Activated CD4-positive, alpha-beta memory T cell treated with anti-CD3 and anti-CD28 coated beads, Interleukin-2, amount 10 ng/mL, durations not matched to agents 7 days and 5 days (primary cell): ENCODE measurements around the gene HMSD. TPM values are rescaled to one million over a fixed set of nuclear protein-coding genes. Genes with fewer than 3 reads are reported as not detected.
"Not testable (repeated sequence)": the region's sequence is repeated elsewhere in the genome, so short reads cannot be mapped to it uniquely, and the experiment has no call there.

Experiments
- CTCF ChIA-PET: fragments of 350-600 bp; sonication (Branson Sonifier 250); formaldehyde crosslinking; loops from one replicate; lab custom pipeline; 2021; ENCODE audit warnings: antibody characterized with exemption, inconsistent platforms; lab: Charles Lee
- POLR2A ChIA-PET: fragments of 350-600 bp; sonication (Branson Sonifier 250); formaldehyde crosslinking; loops from one replicate; lab custom pipeline; 2021; ENCODE audit warnings: antibody characterized with exemption; lab: Charles Lee
- DNase-seq: peaks from one replicate; pipeline ENCODE4 v3.0.0-alpha.2; 2020
- H3K27ac Mint-ChIP-seq: one replicate; pipeline ENCODE4 v1.8.0; 2021; ENCODE audit warnings: mild to moderate bottlenecking, mixed read lengths
- H3K27me3 Mint-ChIP-seq: one replicate; pipeline ENCODE4 v1.8.0; 2021; ENCODE audit warnings: mixed read lengths
- H3K36me3 Mint-ChIP-seq: one replicate; pipeline ENCODE4 v1.8.0; 2021; ENCODE audit warnings: low read depth, mixed read lengths
- H3K4me1 Mint-ChIP-seq: one replicate; pipeline ENCODE4 v1.8.0; 2021; ENCODE audit warnings: mixed read lengths
- H3K4me3 Mint-ChIP-seq: one replicate; pipeline ENCODE4 v1.8.0; 2021; ENCODE audit warnings: mild to moderate bottlenecking, mixed read lengths
- H3K9me3 Mint-ChIP-seq: one replicate; pipeline ENCODE4 v1.8.0; 2021; ENCODE audit warnings: mixed read lengths
- total RNA-seq, 2 experiments: library from RNA; stranded (reverse); gene quantifications; one replicate each; pipeline ENCODE4 v1.2.3, GENCODE V29; 2021

HMSD gene
- total RNA-seq, 2 experiments from 2014 or later, result 8.5 to 9.6 TPM

DNA sequence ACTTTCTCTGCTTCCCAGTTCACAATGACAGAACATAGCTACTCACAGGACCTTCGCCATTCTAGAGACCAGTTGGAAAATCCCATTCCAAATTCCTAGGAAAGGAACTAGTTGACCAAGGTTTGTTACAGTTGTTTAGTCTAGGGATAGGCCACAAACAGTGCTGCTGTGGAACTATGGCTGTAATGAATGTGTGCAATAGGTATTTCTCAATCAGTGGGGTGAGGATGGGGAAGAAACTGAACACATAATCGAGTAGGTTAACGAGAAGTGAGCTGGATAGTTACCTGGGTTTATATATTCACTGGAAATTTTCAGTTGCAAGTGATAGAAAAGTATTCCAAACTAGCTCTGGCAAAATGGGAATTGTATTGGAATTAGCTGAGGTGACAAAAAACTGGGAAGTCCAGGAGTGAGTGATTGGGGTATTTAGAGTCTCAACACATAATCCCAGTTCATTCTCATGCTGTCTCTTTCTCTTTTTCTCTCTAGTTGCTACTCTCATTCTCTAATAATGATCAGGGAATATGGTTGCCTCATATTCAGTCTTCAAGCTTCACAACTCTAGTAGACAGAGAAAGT, 18.2 kb upstream of the HMSD start:
- no peaks in the 10 kb centered on the region for H3K36me3 Mint-ChIP-seq
- no peaks in the 10 kb centered on the region for H3K9me3 Mint-ChIP-seq
- DNase-seq, result no peak
- ChIA-PET CTCF (no interaction called here), POLR2A (no interaction called here)
- no peaks in the 10 kb centered on the region for H3K4me1 Mint-ChIP-seq
- no peak overlapping the region for H3K4me3 Mint-ChIP-seq
- peaks cover 25% of the 10 kb centered on the region for H3K27me3 Mint-ChIP-seq
- H3K27ac Mint-ChIP-seq, result no peak overlapping the region

GRCh38 chr18:63936156-63936931, 12.8 kb upstream of the HMSD start:
- ChIA-PET POLR2A (interaction anchor here (0.6 to 1.8 kb wide), 3 partner anchors 8 to 109 kb away, joined by 3 to 4 read pairs (median 3); partner anchors contain the start of gene HMSD), CTCF (interaction anchor here (0.7 to 2.4 kb wide), 26 partner anchors 8 to 429 kb away, joined by 3 to 17 read pairs (median 4); partner anchors contain the start of genes HMSD and SERPINB2)
- Mint-ChIP-seq H3K27me3 (peaks cover 17% of the 10 kb centered on the region), H3K4me3 (peak overlapping the region; percentile 71), H3K9me3 (no peaks in the 10 kb centered on the region), H3K27ac (no peak overlapping the region), H3K4me1 (peaks cover 3% of the 10 kb centered on the region), H3K36me3 (no peaks in the 10 kb centered on the region)
- DNase-seq, result peak; percentile 76

GRCh38 chr18:63936932-63937393, 12.1 kb upstream of the HMSD start:
- ChIA-PET CTCF (interaction anchor here (0.8 to 2.4 kb wide), 18 partner anchors 8 to 430 kb away, joined by 3 to 17 read pairs (median 4); no protein-coding TSS in a partner anchor), POLR2A (interaction anchor here (0.7 to 1.8 kb wide), 2 partner anchors 12 to 110 kb away, joined by 3 to 4 read pairs; partner anchors contain the start of gene HMSD)
- peaks cover 3% of the 10 kb centered on the region for H3K4me1 Mint-ChIP-seq
- H3K36me3 Mint-ChIP-seq, result no peaks in the 10 kb centered on the region
- H3K27ac Mint-ChIP-seq, result no peak overlapping the region
- H3K27me3 Mint-ChIP-seq, result peaks cover 21% of the 10 kb centered on the region
- H3K4me3 Mint-ChIP-seq, result no peak overlapping the region
- no peaks in the 10 kb centered on the region for H3K9me3 Mint-ChIP-seq
- DNase-seq, result no peak

GRCh38 chr18:63940008-63940407, 9.1 kb upstream of the HMSD start:
- Mint-ChIP-seq H3K27me3 (peaks cover 40% of the 10 kb centered on the region), H3K4me3 (no peak overlapping the region), H3K36me3 (no peaks in the 10 kb centered on the region), H3K27ac (no peak overlapping the region), H3K9me3 (no peaks in the 10 kb centered on the region), H3K4me1 (peaks cover 3% of the 10 kb centered on the region)
- ChIA-PET CTCF (no interaction called here), POLR2A (no interaction called here)
- DNase-seq, result no peak

- H3K36me3 Mint-ChIP-seq, H3K4me1 Mint-ChIP-seq, H3K4me3 Mint-ChIP-seq, H3K27ac Mint-ChIP-seq, CTCF ChIA-PET, H3K9me3 Mint-ChIP-seq, DNase-seq, POLR2A ChIA-PET: not testable (repeated sequence)
- peaks cover 39% of the 10 kb centered on the region for H3K27me3 Mint-ChIP-seq
Measured at GRCh38 chr18:63940543-63941050, 8.5 kb upstream of the HMSD start.

DNA sequence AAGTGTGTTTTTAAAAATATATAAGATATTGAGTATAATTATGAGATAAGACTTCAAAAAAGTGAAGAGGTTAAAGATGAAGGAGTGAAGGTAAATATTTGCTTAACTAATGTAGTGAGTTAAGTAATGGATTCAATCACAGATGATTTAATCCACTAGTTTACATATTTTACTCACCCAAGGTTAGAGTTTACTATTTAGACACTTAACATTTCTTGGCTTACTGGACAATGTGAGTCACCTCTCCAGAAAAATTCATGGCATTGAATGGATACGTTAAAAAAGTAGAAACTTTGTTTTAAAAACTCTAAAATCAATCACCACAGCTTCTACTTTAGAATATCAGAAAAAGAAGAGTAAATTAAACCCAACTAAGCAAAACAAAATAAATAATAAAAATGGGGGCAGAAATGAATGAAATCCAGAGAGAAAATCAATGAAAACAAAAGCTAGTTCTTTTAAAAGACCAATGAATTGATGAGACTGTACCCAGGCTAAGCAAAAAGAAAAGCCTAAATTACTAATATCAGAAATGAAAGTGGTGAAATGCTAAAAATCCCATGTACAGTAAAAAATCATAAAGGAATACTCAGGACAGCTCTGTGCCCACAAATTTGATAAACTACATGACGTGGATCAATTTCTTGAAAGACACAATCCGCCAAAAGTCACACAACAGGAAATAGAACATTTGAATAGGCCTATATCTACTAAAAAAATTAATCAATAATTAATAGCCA, 1.9 kb upstream of the HMSD start:
- Mint-ChIP-seq H3K27ac (no peak overlapping the region), H3K36me3 (peaks cover 6% of the 10 kb centered on the region), H3K9me3 (no peaks in the 10 kb centered on the region), H3K4me3 (no peak overlapping the region), H3K27me3 (peaks cover 43% of the 10 kb centered on the region), H3K4me1 (peaks cover 34% of the 10 kb centered on the region)
- POLR2A ChIA-PET, result no interaction called here
- CTCF ChIA-PET, result no interaction called here
- no peak for DNase-seq

DNA sequence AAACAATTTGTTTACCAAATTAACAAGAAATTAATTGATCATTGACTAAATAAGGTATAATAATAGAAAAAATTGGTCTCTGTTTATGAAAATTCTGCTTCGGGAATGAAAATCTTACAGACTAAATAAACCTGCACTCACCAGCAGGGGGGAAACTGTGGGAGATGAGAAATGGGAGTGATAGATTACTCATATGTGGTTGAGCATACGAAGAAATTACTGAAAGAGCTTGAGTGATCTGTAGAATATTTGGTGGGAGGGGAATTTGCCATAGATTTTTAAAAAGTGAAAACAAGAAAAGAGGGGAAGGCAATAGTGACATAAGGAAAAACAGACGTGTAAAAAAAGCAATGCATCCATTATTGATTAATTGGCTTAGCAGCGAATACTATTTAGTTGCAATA, 2.2 kb downstream of the HMSD start:
- Mint-ChIP-seq H3K27me3 (peaks cover 7% of the 10 kb centered on the region), H3K27ac (no peak overlapping the region), H3K4me3 (peak overlapping the region; percentile 0), H3K36me3 (peaks cover 6% of the 10 kb centered on the region), H3K9me3 (no peaks in the 10 kb centered on the region), H3K4me1 (peaks cover 34% of the 10 kb centered on the region)
- DNase-seq, result no peak
- ChIA-PET POLR2A (no interaction called here), CTCF (interaction anchor here (0.7 to 1.3 kb wide), 3 partner anchors 12 to 19 kb away, joined by 3 to 6 read pairs (median 3); no protein-coding TSS in a partner anchor)

DNA sequence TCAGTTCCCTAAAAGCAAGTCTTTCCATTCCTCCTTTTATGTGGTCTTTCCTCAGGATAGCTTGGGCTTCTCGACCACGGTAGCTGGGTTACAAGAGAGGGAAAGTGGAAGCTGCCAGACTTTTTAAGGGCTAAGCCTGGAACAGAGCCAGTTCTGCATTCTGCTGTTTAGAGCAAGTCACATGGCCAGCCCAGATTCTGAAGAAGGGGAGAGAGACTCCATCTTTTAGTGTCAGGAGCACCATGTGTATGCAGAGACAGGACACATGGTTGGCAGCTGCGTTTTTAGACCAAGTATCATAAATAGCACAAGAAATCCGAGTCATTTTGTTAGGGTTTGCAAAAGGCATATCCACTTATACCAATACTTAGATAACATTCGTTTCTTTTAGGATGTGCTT, 4.7 kb downstream of the HMSD start:
- Mint-ChIP-seq H3K36me3 (peaks cover 6% of the 10 kb centered on the region), H3K27me3 (peaks cover 5% of the 10 kb centered on the region), H3K27ac (no peak overlapping the region), H3K4me1 (peaks cover 27% of the 10 kb centered on the region), H3K9me3 (no peaks in the 10 kb centered on the region), H3K4me3 (no peak overlapping the region)
- no peak for DNase-seq
- ChIA-PET CTCF (interaction anchor here (1.2 to 2.4 kb wide), 3 partner anchors 10 to 442 kb away, joined by 3 to 15 read pairs (median 5); no protein-coding TSS in a partner anchor), POLR2A (no interaction called here)

GRCh38 chr18:63956755-63957154, 7.7 kb downstream of the HMSD start:
- Mint-ChIP-seq H3K27me3 (peaks cover 5% of the 10 kb centered on the region), H3K4me1 (peaks cover 5% of the 10 kb centered on the region), H3K4me3 (no peak overlapping the region), H3K36me3 (peaks cover under 1% of the 10 kb centered on the region), H3K9me3 (no peaks in the 10 kb centered on the region), H3K27ac (no peak overlapping the region)
- ChIA-PET CTCF (no interaction called here), POLR2A (no interaction called here)
- no peak for DNase-seq

DNA sequence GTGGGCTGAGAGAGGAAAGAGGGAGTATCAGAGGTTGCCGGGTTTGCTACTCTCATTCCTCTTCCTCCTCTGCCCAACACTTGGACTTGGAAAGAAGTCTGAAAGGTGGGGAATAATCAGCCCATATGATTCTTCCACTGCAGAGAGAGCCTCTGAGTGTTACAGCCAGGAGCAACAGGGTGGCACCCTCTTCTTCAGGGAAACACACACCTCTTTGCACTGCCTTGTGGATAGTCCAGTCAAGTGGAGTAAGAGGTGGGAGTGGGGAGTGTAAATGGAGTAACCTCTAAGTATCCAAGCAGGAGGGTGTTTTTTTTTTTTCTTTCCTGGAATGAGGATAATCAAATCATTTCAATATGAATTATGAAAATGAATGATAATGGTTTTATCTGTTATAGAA, 11.8 kb downstream of the HMSD start:
- H3K4me3 Mint-ChIP-seq, result no peak overlapping the region
- no peaks in the 10 kb centered on the region for H3K9me3 Mint-ChIP-seq
- H3K27ac Mint-ChIP-seq, result no peak overlapping the region
- no peak for DNase-seq
- no peaks in the 10 kb centered on the region for H3K36me3 Mint-ChIP-seq
- POLR2A ChIA-PET, result no interaction called here
- CTCF ChIA-PET, result interaction anchor here (1.5 to 2.4 kb wide), 3 partner anchors 14 to 25 kb away, joined by 4 to 10 read pairs (median 8); no protein-coding TSS in a partner anchor
- H3K27me3 Mint-ChIP-seq, result peaks cover 5% of the 10 kb centered on the region
- peaks cover 2% of the 10 kb centered on the region for H3K4me1 Mint-ChIP-seq

DNA sequence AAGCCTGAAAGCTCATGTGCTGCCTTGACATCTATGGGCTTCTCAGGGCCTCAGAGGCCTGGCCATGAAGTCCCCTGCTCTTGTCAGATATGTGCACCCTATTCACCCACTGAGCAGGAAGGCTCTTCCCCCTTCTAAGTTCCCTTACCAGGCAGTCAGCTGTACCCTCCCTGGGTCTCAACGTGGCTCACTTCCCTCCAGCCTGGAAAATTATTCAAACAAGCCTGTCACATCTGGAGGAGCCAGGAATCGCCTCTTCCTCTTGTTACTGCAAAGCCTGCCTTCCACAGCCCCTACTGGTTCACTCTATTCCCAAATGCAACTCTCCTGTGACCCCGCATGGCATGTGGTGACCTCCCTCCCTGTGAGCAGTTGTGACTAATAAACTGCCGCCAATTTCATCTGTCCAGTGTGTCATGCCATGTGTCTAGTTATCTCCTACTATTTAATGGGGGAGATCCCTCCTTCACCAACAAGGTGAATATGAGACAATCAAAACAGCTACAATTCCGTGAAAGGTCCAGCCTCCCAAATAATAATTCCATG, 12.4 kb downstream of the HMSD start:
- ChIA-PET POLR2A (no interaction called here), CTCF (interaction anchor here (1.6 to 2.4 kb wide), 2 partner anchors 19 to 25 kb away, joined by 8 to 10 read pairs; no protein-coding TSS in a partner anchor)
- Mint-ChIP-seq H3K4me1 (peaks cover 2% of the 10 kb centered on the region), H3K27ac (no peak overlapping the region), H3K9me3 (no peaks in the 10 kb centered on the region), H3K36me3 (no peaks in the 10 kb centered on the region), H3K4me3 (no peak overlapping the region), H3K27me3 (peaks cover 5% of the 10 kb centered on the region)
- no peak for DNase-seq

GRCh38 chr18:63962137-63962536, 13.0 kb downstream of the HMSD start:
- ChIA-PET POLR2A (no interaction called here), CTCF (interaction anchor here (2.4 kb wide), 1 partner anchor 18 kb away, joined by 10 read pairs; no protein-coding TSS in a partner anchor)
- no peak for DNase-seq
- no peak overlapping the region for H3K27ac Mint-ChIP-seq
- H3K27me3 Mint-ChIP-seq, result no peaks in the 10 kb centered on the region
- no peak overlapping the region for H3K4me3 Mint-ChIP-seq
- H3K4me1 Mint-ChIP-seq, result no peaks in the 10 kb centered on the region
- H3K9me3 Mint-ChIP-seq, result no peaks in the 10 kb centered on the region
- H3K36me3 Mint-ChIP-seq, result no peaks in the 10 kb centered on the region
